ENCODE measurements around the gene TRIM66. TPM values are rescaled to one million over a fixed set of nuclear protein-coding genes. Genes with fewer than 3 reads are reported as not detected.

Gene TRIM66
- total and polyA plus RNA-seq, 2 donors (not counting 1 experiment from before 2014, with no cell fraction given), result 3.9 to 13.7 TPM

GRCh38 chr11:8641332-8641731 lies 41.1 kb downstream of the TRIM66 start:
- Histone ChIP-seq H3K27me3 (ENCODE audit: control insufficient read depth, insufficient read depth, low read length) (no peaks in the 10 kb centered on the region), H2AFZ (ENCODE audit: low read length) (no peak overlapping the region), H3K79me2 (ENCODE audit: control insufficient read depth, insufficient read depth, low read length) (no peaks in the 10 kb centered on the region), H3K4me1 (ENCODE audit: control insufficient read depth, extremely low read depth, insufficient read depth, low read length) (no peaks in the 10 kb centered on the region), H4K20me1 (ENCODE audit: control insufficient read depth, extremely low read depth, insufficient read depth, low read length) (no peaks in the 10 kb centered on the region), H3K9me3 (ENCODE audit: control insufficient read depth, insufficient read depth, low read depth, low read length) (no peaks in the 10 kb centered on the region), H3K27ac (ENCODE audit: insufficient read depth, low read length) (no peak overlapping the region), H3K36me3 (ENCODE audit: control insufficient read depth, insufficient read depth, low read length) (peaks cover 1% of the 10 kb centered on the region), H3K4me2 (ENCODE audit: extremely low read depth, insufficient read depth, low read length) (no peak overlapping the region), H3K4me3 (replicated peaks in 1 of 4; ENCODE audit: control extremely low read depth in 1 of 4, insufficient read depth in 1 of 4, low read depth in 3 of 4, low read length in 4 of 4) (no peak overlapping the region), H3K9ac (ENCODE audit: insufficient read depth, low read length) (no peak overlapping the region)
- TF ChIP-seq CTCF (conservative IDR thresholded peaks at IDR 0.05 in 1 of 2, IDR thresholded peaks at IDR 0.05 in 1 of 2; ENCODE audit: low read depth in 1 of 2, low read length in 2 of 2) (no peak), EZH2 (IDR thresholded peaks at IDR 0.05; ENCODE audit: low read length, missing control alignments) (no peak)
- DNase-seq (ENCODE audit: low read depth in 2 of 2), result no peak

DNA sequence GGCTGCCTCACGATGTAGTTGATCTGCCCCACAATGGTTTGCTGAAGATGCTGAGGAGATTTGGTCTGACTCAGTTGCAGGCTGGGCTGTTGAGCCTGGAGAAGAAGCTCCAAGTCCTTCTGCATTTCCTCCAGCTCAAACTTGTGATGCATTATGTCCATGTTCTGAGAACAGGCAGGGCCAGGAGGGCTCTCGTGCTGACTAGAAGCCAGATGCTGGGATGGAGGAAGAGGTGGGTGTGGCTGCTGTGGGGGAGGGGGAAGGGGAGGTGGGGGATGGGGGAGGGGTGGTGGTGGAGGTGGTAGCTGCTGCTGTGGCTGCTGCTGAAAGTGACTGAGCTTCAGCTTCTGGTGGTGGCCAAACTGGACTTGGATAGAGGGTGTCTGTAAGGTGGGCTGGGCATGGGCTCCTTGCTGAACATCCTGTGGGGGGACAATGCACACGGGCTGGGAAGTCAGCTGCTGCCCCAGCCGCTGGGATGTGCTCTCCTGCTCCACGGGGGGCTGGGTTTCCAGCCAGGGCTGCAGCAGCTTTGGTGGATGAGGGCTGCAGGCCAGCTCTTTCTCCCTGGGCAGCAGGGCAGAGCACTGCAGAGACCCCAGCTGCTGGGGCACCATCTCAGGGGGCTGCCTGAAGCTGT lies 42.1 kb downstream of the TRIM66 start:
- Histone ChIP-seq H3K4me2 (ENCODE audit: extremely low read depth, insufficient read depth, low read length) (no peak overlapping the region), H2AFZ (ENCODE audit: low read length) (no peak overlapping the region), H3K27ac (ENCODE audit: insufficient read depth, low read length) (no peak overlapping the region), H4K20me1 (ENCODE audit: control insufficient read depth, extremely low read depth, insufficient read depth, low read length) (no peaks in the 10 kb centered on the region), H3K9ac (ENCODE audit: insufficient read depth, low read length) (no peak overlapping the region), H3K4me1 (ENCODE audit: control insufficient read depth, extremely low read depth, insufficient read depth, low read length) (no peaks in the 10 kb centered on the region), H3K36me3 (ENCODE audit: control insufficient read depth, insufficient read depth, low read length) (peaks cover 1% of the 10 kb centered on the region), H3K4me3 (replicated peaks in 1 of 4; ENCODE audit: control extremely low read depth in 1 of 4, insufficient read depth in 1 of 4, low read depth in 3 of 4, low read length in 4 of 4) (no peak overlapping the region), H3K79me2 (ENCODE audit: control insufficient read depth, insufficient read depth, low read length) (no peaks in the 10 kb centered on the region), H3K9me3 (ENCODE audit: control insufficient read depth, insufficient read depth, low read depth, low read length) (no peaks in the 10 kb centered on the region), H3K27me3 (ENCODE audit: control insufficient read depth, insufficient read depth, low read length) (no peaks in the 10 kb centered on the region)
- DNase-seq (ENCODE audit: low read depth in 2 of 2), result no peak
- TF ChIP-seq EZH2 (IDR thresholded peaks at IDR 0.05; ENCODE audit: low read length, missing control alignments) (no peak), CTCF (conservative IDR thresholded peaks at IDR 0.05 in 1 of 2, IDR thresholded peaks at IDR 0.05 in 1 of 2; ENCODE audit: low read depth in 1 of 2, low read length in 2 of 2) (no peak)

DNA sequence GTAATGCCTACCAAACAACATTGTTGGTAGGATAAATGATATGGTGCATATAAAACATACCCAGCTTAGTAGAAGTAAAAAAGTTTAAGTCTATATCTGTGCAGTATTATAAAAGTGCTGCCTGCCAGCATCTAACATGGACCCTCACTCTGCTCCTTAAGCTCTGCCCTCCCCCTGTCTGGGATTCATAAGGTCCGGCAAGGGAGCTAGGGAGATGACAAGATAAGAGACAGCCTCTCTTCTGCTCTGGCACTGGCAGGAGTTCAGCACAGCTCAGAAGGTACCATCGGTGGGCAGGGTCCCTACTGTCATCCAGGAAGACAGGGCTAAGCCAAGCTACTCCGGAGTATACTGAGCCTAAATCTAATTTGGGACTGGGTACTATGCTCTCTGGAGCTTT lies 42.8 kb downstream of the TRIM66 start:
- H3K4me2 ChIP-seq (ENCODE audit: extremely low read depth, insufficient read depth, low read length), result no peak overlapping the region
- H3K9ac ChIP-seq (ENCODE audit: insufficient read depth, low read length), result no peak overlapping the region
- no peaks in the 10 kb centered on the region for H4K20me1 ChIP-seq (ENCODE audit: control insufficient read depth, extremely low read depth, insufficient read depth, low read length)
- no peaks in the 10 kb centered on the region for H3K36me3 ChIP-seq (ENCODE audit: control insufficient read depth, insufficient read depth, low read length)
- H3K4me1 ChIP-seq (ENCODE audit: control insufficient read depth, extremely low read depth, insufficient read depth, low read length), result no peaks in the 10 kb centered on the region
- DNase-seq (ENCODE audit: low read depth in 2 of 2), result no peak
- TF ChIP-seq EZH2 (IDR thresholded peaks at IDR 0.05; ENCODE audit: low read length, missing control alignments) (no peak), CTCF (conservative IDR thresholded peaks at IDR 0.05 in 1 of 2, IDR thresholded peaks at IDR 0.05 in 1 of 2; ENCODE audit: low read depth in 1 of 2, low read length in 2 of 2) (no peak)
- H3K9me3 ChIP-seq (ENCODE audit: control insufficient read depth, insufficient read depth, low read depth, low read length), result no peaks in the 10 kb centered on the region
- no peaks in the 10 kb centered on the region for H3K27me3 ChIP-seq (ENCODE audit: control insufficient read depth, insufficient read depth, low read length)
- H3K27ac ChIP-seq (ENCODE audit: insufficient read depth, low read length), result no peak overlapping the region
- no peak overlapping the region for H3K4me3 ChIP-seq (replicated peaks in 1 of 4; ENCODE audit: control extremely low read depth in 1 of 4, insufficient read depth in 1 of 4, low read depth in 3 of 4, low read length in 4 of 4)
- H2AFZ ChIP-seq (ENCODE audit: low read length), result no peak overlapping the region
- no peaks in the 10 kb centered on the region for H3K79me2 ChIP-seq (ENCODE audit: control insufficient read depth, insufficient read depth, low read length)

Measured in fibroblast of lung (primary cell).